ENCODE data around the gene ANXA2R. TPM values are rescaled to one million over a fixed set of nuclear protein-coding genes. Genes with fewer than 3 reads are reported as not detected.

The ANXA2R gene
- total RNA-seq, 1 donor from 2014 or later, result 0.34 TPM

- Mint-ChIP-seq H3K9me3 (no peaks in the 10 kb centered on the region), H3K27me3 (peaks cover 13% of the 10 kb centered on the region), H3K36me3 (no peaks in the 10 kb centered on the region), H3K27ac (no peak overlapping the region), H3K4me1 (ENCODE audit: unreplicated experiment) (no peaks in the 10 kb centered on the region), H3K4me3 (no peak overlapping the region)
- no peak for DNase-seq (ENCODE audit: extremely low spot score, unreplicated experiment)
- TF ChIP-seq CTCF (conservative IDR thresholded peaks at IDR 0.05), result no peak
These were observed 11.6 kb upstream of the ANXA2R start for GRCh38 chr5:43051684-43052083.

GRCh38 chr5:43050384-43050783, 10.3 kb upstream of the ANXA2R start:
- Mint-ChIP-seq H3K4me3 (no peak overlapping the region), H3K27ac (no peak overlapping the region), H3K4me1 (ENCODE audit: unreplicated experiment) (no peaks in the 10 kb centered on the region), H3K27me3 (peaks cover 22% of the 10 kb centered on the region), H3K9me3 (no peaks in the 10 kb centered on the region), H3K36me3 (no peaks in the 10 kb centered on the region)
- DNase-seq (ENCODE audit: extremely low spot score, unreplicated experiment), result no peak
- no peak for TF ChIP-seq CTCF (conservative IDR thresholded peaks at IDR 0.05)

- no peak for TF ChIP-seq CTCF (conservative IDR thresholded peaks at IDR 0.05)
- Mint-ChIP-seq H3K36me3 (no peaks in the 10 kb centered on the region), H3K9me3 (no peaks in the 10 kb centered on the region), H3K4me3 (no peak overlapping the region), H3K4me1 (ENCODE audit: unreplicated experiment) (no peaks in the 10 kb centered on the region), H3K27ac (no peak overlapping the region), H3K27me3 (peaks cover 34% of the 10 kb centered on the region)
- no peak for DNase-seq (ENCODE audit: extremely low spot score, unreplicated experiment)
These were observed 9.1 kb upstream of the ANXA2R start for GRCh38 chr5:43049236-43049635.

GRCh38 chr5:43046474-43046873, 6.4 kb upstream of the ANXA2R start:
- Mint-ChIP-seq H3K9me3 (no peaks in the 10 kb centered on the region), H3K36me3 (no peaks in the 10 kb centered on the region), H3K4me3 (no peak overlapping the region), H3K27ac (no peak overlapping the region), H3K4me1 (ENCODE audit: unreplicated experiment) (peaks cover 4% of the 10 kb centered on the region), H3K27me3 (peaks cover 54% of the 10 kb centered on the region)
- DNase-seq (ENCODE audit: extremely low spot score, unreplicated experiment), result no peak
- TF ChIP-seq CTCF (conservative IDR thresholded peaks at IDR 0.05), result no peak

- peaks cover 66% of the 10 kb centered on the region for H3K27me3 Mint-ChIP-seq
- no peak for TF ChIP-seq CTCF (conservative IDR thresholded peaks at IDR 0.05)
- no peaks in the 10 kb centered on the region for H3K9me3 Mint-ChIP-seq
- no peak overlapping the region for H3K27ac Mint-ChIP-seq
- no peak overlapping the region for H3K4me3 Mint-ChIP-seq
- H3K4me1 Mint-ChIP-seq (ENCODE audit: unreplicated experiment), result peaks cover 8% of the 10 kb centered on the region
- no peak for DNase-seq (ENCODE audit: extremely low spot score, unreplicated experiment)
- H3K36me3 Mint-ChIP-seq, result no peaks in the 10 kb centered on the region
These were observed 5.1 kb upstream of the ANXA2R start for GRCh38 chr5:43045236-43045635.

Measured in type B pancreatic cell (in vitro differentiated cells).